Upper lobe of left lung (tissue), 4 donors: ENCODE data around the gene C12orf56.

Experiments
- EP300 ChIP-seq, 4 donors: sonication (generic); formaldehyde crosslinking; IDR thresholded peaks; one replicate each; pipeline ENCODE4 v1.5.1; 2017; ENCODE audit warnings: antibody characterized with exemption in 4 of 4, control low read depth in 2 of 4
- POLR2A ChIP-seq, 4 donors: fragments of 450-650 bp; IDR thresholded peaks; one replicate each; pipeline ENCODE4 v1.5.1; 2016 to 2017; ENCODE audit warnings: antibody characterized with exemption in 4 of 4, mild to moderate bottlenecking in 2 of 4
- POLR2AphosphoS5 ChIP-seq, 2 donors: sonication (generic); formaldehyde crosslinking; IDR thresholded peaks; one replicate each; pipeline ENCODE4 v1.5.1; 2017; ENCODE audit warnings: antibody characterized with exemption in 2 of 2
- TF ChIP-seq, protein P1 (sequence below), 6 experiments: fragments of 450-650 bp in 4 of 6; fragments of 200-600 bp in 2 of 6; sonication (generic) in 2 of 6; IDR thresholded peaks; one replicate each; pipeline ENCODE4 v1.5.1; 2016 to 2019; ENCODE audit warnings: antibody characterized with exemption in 6 of 6

DNA sequence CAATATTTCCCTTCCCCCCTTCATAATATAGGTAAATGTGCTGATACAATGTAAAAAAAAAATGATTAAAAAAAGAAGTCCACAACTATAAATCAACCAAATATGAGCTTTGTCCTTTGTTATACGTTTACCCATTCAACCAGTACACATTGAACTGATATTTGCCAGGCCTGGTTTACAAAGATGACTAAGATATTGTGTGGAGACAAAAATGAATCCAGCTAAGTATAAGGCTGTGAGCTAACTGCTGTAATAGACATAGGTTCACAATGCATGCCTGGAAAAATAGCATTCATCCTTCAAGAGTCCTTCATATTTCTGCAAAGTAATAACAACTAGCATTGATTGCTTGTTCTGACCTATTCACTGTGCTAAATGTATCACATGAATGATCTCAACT, 6.9 kb downstream of the C12orf56 start:
- TF ChIP-seq POLR2A (IDR thresholded peaks at IDR 0.05) (no peak), POLR2AphosphoS5 (IDR thresholded peaks at IDR 0.05) (no peak), EP300 (IDR thresholded peaks at IDR 0.05) (no peak)
- TF ChIP-seq, protein P1, sequence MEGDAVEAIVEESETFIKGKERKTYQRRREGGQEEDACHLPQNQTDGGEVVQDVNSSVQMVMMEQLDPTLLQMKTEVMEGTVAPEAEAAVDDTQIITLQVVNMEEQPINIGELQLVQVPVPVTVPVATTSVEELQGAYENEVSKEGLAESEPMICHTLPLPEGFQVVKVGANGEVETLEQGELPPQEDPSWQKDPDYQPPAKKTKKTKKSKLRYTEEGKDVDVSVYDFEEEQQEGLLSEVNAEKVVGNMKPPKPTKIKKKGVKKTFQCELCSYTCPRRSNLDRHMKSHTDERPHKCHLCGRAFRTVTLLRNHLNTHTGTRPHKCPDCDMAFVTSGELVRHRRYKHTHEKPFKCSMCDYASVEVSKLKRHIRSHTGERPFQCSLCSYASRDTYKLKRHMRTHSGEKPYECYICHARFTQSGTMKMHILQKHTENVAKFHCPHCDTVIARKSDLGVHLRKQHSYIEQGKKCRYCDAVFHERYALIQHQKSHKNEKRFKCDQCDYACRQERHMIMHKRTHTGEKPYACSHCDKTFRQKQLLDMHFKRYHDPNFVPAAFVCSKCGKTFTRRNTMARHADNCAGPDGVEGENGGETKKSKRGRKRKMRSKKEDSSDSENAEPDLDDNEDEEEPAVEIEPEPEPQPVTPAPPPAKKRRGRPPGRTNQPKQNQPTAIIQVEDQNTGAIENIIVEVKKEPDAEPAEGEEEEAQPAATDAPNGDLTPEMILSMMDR (IDR thresholded peaks at IDR 0.05), result no peak
